ENCODE results near the gene N4BP2L2. TPM values are rescaled to one million over a fixed set of nuclear protein-coding genes. Genes with fewer than 3 reads are reported as not detected.

N4BP2L2 gene
- total and polyA plus RNA-seq, 4 donors, result 14.9 to 116 (median 76.7) TPM

GRCh38 chr13:32427852-32428580 lies 110.6 kb downstream of the N4BP2L2 start, which contains the start of gene N4BP2L1 (continued):
- TF ChIP-seq GABPA (IDR thresholded peaks at IDR 0.05 in 1 of 2, conservative IDR thresholded peaks at IDR 0.05 in 1 of 2), result peak in 1 of 2 donors; percentile 60
- TF ChIP-seq HNF4A (conservative IDR thresholded peaks at IDR 0.05), result peak; percentile 85 to 90
- TF ChIP-seq FOXA1 (IDR thresholded peaks at IDR 0.05), result peak; percentile 50
- peak; percentile 88 for TF ChIP-seq YY1 (IDR thresholded peaks at IDR 0.05)
- TF ChIP-seq ATF3 (IDR thresholded peaks at IDR 0.05), result peak; percentile 69
- peak; percentile 100 for TF ChIP-seq EGR1 (IDR thresholded peaks at IDR 0.05; ENCODE audit: low read depth in 2 of 2)

GRCh38 chr13:32426990-32427851 lies 111.4 kb downstream of the N4BP2L2 start:
- WGBS, result under 1% methylated on average over 90 of the region's 90 CpGs
- H3K9me3 ChIP-seq (ENCODE audit: control insufficient read depth in 4 of 4, low read length in 3 of 4), result no peaks in the 10 kb centered on the region
- H3K4me3 ChIP-seq (ENCODE audit: low read depth in 1 of 3, low read length in 3 of 3), result peak overlapping the region; percentile 67 to 95 (median 70)
- H3K9ac ChIP-seq (ENCODE audit: low read depth in 1 of 2, low read length in 2 of 2), result peak overlapping the region; percentile 70 to 94
- H3K36me3 ChIP-seq (ENCODE audit: control insufficient read depth in 4 of 4, insufficient read depth in 3 of 4, low read depth in 1 of 4, low read length in 3 of 4), result peaks cover 0 to 5% (median 2%) of the 10 kb centered on the region in 4 donors
- TF ChIP-seq HNF4G (IDR thresholded peaks at IDR 0.05) (no peak), EGR1 (IDR thresholded peaks at IDR 0.05; ENCODE audit: low read depth in 2 of 2) (peak in 1 of 2 donors; percentile 15), YY1 (IDR thresholded peaks at IDR 0.05) (peak; percentile 82), SP1 (IDR thresholded peaks at IDR 0.05) (no peak), GABPA (IDR thresholded peaks at IDR 0.05 in 1 of 2, conservative IDR thresholded peaks at IDR 0.05 in 1 of 2) (no peak)
- peak; percentile 64 for DNase-seq (ENCODE audit: low spot score)
- H3K4me1 ChIP-seq (ENCODE audit: control insufficient read depth in 4 of 4, insufficient read depth in 4 of 4, low read length in 3 of 4), result peaks cover 8 to 33% (median 20%) of the 10 kb centered on the region in 4 donors
- H3K27me3 ChIP-seq (ENCODE audit: control insufficient read depth in 4 of 4, insufficient read depth in 4 of 4, low read length in 3 of 4), result no peaks in the 10 kb centered on the region
- H3K27ac ChIP-seq (ENCODE audit: low read depth in 1 of 2, low read length in 2 of 2), result peak overlapping the region; percentile 96 to 99

GRCh38 chr13:32426191-32426989 lies 112.2 kb downstream of the N4BP2L2 start:
- Histone ChIP-seq H3K9me3 (ENCODE audit: control insufficient read depth in 4 of 4, low read length in 3 of 4) (no peaks in the 10 kb centered on the region), H3K9ac (ENCODE audit: low read depth in 1 of 2, low read length in 2 of 2) (peak overlapping the region; percentile 70 to 71), H3K4me1 (ENCODE audit: control insufficient read depth in 4 of 4, insufficient read depth in 4 of 4, low read length in 3 of 4) (peaks cover 8 to 33% (median 20%) of the 10 kb centered on the region in 4 donors), H3K4me3 (ENCODE audit: low read depth in 1 of 3, low read length in 3 of 3) (peak overlapping the region; percentile 67 to 95 (median 70)), H3K36me3 (ENCODE audit: control insufficient read depth in 4 of 4, insufficient read depth in 3 of 4, low read depth in 1 of 4, low read length in 3 of 4) (peaks cover 0 to 6% (median 3%) of the 10 kb centered on the region in 4 donors), H3K27ac (ENCODE audit: low read depth in 1 of 2, low read length in 2 of 2) (peak overlapping the region; percentile 96 to 99), H3K27me3 (ENCODE audit: control insufficient read depth in 4 of 4, insufficient read depth in 4 of 4, low read length in 3 of 4) (no peaks in the 10 kb centered on the region)
- 10% methylated on average over 19 of the region's 19 CpGs for WGBS
- TF ChIP-seq MAX (IDR thresholded peaks at IDR 0.05) (no peak), FOXA2 (IDR thresholded peaks at IDR 0.05) (no peak), HNF4A (conservative IDR thresholded peaks at IDR 0.05) (peak in 1 of 2 donors; percentile 9), REST (IDR thresholded peaks at IDR 0.05) (no peak), YY1 (IDR thresholded peaks at IDR 0.05) (peak; percentile 10), RAD21 (IDR thresholded peaks at IDR 0.05) (peak in 1 of 2 donors; percentile 9), SP1 (IDR thresholded peaks at IDR 0.05) (peak; percentile 30), RXRA (IDR thresholded peaks at IDR 0.05) (peak in 1 of 2 donors; percentile 14)
- DNase-seq (ENCODE audit: low spot score), result no peak

Measured in liver (tissue), 9 donors.